Measurements from ENCODE around the gene SYMPK. TPM values are rescaled to one million over a fixed set of nuclear protein-coding genes. Genes with fewer than 3 reads are reported as not detected.

SYMPK gene
- total RNA-seq, 1 donor from 2014 or later: 115 TPM

- DNase-seq (ENCODE audit: low read depth, low spot score): no peak
- Mint-ChIP-seq H3K4me1 (peaks cover 12% of the 10 kb centered on the region), H3K27me3 (ENCODE audit: low read depth) (peaks cover 47% of the 10 kb centered on the region), H3K36me3 (ENCODE audit: low read depth) (peaks cover 4% of the 10 kb centered on the region), H3K9me3 (no peaks in the 10 kb centered on the region), H3K27ac (ENCODE audit: unreplicated experiment) (peak overlapping the region; percentile 96), H3K4me3 (peak overlapping the region; percentile 94)
- TF ChIP-seq CTCF (conservative IDR thresholded peaks at IDR 0.05): no peak
These were observed 730 bp downstream of the SYMPK start for GRCh38 chr19:45862271-45862563.

GRCh38 chr19:45860359-45861259 is 2.3 kb downstream of the SYMPK start:
- Mint-ChIP-seq H3K27ac (ENCODE audit: unreplicated experiment) (no peak overlapping the region), H3K27me3 (ENCODE audit: low read depth) (peaks cover 31% of the 10 kb centered on the region), H3K36me3 (ENCODE audit: low read depth) (peaks cover 4% of the 10 kb centered on the region), H3K4me1 (peaks cover 12% of the 10 kb centered on the region), H3K4me3 (peak overlapping the region; percentile 66), H3K9me3 (no peaks in the 10 kb centered on the region)
- DNase-seq (ENCODE audit: low read depth, low spot score): no peak
- no peak for TF ChIP-seq CTCF (conservative IDR thresholded peaks at IDR 0.05)

GRCh38 chr19:45854167-45854778 is 8.7 kb downstream of the SYMPK start:
- Mint-ChIP-seq H3K27ac (ENCODE audit: unreplicated experiment) (no peak overlapping the region), H3K36me3 (ENCODE audit: low read depth) (peaks cover 15% of the 10 kb centered on the region), H3K4me3 (no peak overlapping the region), H3K27me3 (ENCODE audit: low read depth) (no peaks in the 10 kb centered on the region), H3K4me1 (no peaks in the 10 kb centered on the region), H3K9me3 (no peaks in the 10 kb centered on the region)
- no peak for DNase-seq (ENCODE audit: low read depth, low spot score)
- TF ChIP-seq CTCF (conservative IDR thresholded peaks at IDR 0.05): no peak

GRCh38 chr19:45852983-45853382 is 10.0 kb downstream of the SYMPK start:
- H3K4me1 Mint-ChIP-seq: no peaks in the 10 kb centered on the region
- DNase-seq (ENCODE audit: low read depth, low spot score): no peak
- H3K27ac Mint-ChIP-seq (ENCODE audit: unreplicated experiment): no peak overlapping the region
- H3K9me3 Mint-ChIP-seq: no peaks in the 10 kb centered on the region
- peaks cover 15% of the 10 kb centered on the region for H3K36me3 Mint-ChIP-seq (ENCODE audit: low read depth)
- no peaks in the 10 kb centered on the region for H3K27me3 Mint-ChIP-seq (ENCODE audit: low read depth)
- no peak overlapping the region for H3K4me3 Mint-ChIP-seq
- TF ChIP-seq CTCF (conservative IDR thresholded peaks at IDR 0.05): no peak

GRCh38 chr19:45852145-45852750 is 10.7 kb downstream of the SYMPK start:
- Mint-ChIP-seq H3K27me3 (ENCODE audit: low read depth) (no peaks in the 10 kb centered on the region), H3K9me3 (no peaks in the 10 kb centered on the region), H3K27ac (ENCODE audit: unreplicated experiment) (no peak overlapping the region), H3K4me3 (peak overlapping the region; percentile 38), H3K4me1 (no peaks in the 10 kb centered on the region), H3K36me3 (ENCODE audit: low read depth) (peaks cover 15% of the 10 kb centered on the region)
- no peak for DNase-seq (ENCODE audit: low read depth, low spot score)
- TF ChIP-seq CTCF (conservative IDR thresholded peaks at IDR 0.05): no peak
